NCI-H1105 (cell line): ENCODE results near the gene NFATC2.
"Not testable (repeated sequence)": the region's sequence is repeated elsewhere in the genome, so short reads cannot be mapped to it uniquely, and the experiment has no call there.

Experiments used
- DNase-seq: peaks from one replicate; lab custom pipeline; 2025; lab: John Stamatoyannopoulos, UW

NFATC2 gene

DNA sequence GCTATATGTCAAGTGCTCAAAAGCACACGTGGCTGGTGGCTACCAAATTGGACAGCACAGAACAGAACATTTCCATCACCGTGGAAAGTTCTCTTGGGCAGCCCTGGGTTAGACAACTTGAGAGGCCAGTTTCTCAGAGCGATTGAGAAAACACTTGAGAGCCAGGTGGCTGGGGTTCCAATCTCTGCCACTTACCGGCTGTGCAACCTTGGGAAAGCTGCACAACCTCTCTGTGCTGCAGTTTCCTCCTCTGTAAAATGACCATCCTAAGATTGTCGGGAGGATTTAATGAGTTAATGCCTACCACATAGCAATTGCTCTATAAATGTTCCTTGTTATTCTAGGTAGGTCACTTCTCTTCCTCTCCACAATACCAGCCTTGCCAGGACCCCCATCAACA is 25.1 kb upstream of the NFATC2 start:
- no peak for DNase-seq

DNA sequence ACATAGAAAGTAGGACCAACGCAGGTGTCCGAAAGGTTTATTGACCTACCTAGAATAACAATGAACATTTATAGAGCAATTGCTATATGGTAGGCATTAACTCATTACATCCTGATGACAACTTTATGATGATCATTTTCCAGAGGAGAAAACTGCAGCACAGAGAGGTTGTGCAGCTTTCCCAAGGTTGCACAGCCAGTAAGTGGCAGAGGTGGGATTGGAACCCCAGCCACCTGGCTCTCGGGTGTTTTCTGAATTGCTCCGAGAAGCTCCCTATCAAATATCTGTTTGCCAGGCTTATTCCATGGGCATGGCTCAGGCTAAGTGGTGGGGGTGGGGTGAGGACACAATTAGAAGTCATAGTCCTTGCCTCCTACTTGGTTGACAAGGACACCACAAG is 24.1 kb upstream of the NFATC2 start:
- no peak for DNase-seq

DNA sequence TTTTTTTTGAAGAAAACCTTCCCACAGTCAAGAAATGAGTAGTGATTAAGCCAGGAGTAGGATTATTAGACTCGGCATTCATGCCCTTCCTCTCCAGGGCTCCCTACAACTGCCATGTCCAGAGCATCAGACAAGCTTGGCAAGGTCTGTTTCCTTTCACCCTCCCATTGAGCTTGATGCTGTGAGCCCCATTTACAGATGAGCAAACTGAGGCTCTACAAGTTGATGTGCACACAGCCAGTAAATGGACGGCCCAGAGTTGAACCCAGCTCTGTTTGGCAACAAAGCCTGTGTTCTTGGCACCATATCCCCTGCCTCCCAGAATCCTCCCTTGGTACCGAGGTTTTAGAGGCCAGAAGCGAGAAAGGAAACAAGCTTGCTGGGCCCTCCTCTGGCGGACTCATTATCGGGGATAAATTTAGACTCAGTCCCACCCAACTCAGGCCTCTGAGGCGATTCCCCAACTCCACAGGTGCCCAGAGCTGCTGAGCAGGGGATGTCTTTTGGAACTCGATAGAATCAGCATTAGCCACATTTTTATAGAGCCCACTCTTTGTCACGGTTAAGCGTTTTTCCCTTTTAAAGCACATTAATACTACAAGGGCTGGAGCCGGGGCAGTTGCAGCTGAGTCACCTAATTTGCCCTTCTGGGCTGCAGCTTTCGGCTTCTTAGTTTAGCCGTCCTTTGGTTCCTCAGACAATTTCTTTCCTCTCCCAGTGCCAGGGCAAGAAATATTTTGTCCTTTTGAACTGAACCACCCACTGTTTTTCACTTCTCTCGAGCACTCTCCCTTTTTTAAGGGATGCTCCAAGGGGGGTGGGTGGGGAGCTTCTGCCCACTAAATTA is 23.0 kb upstream of the NFATC2 start:
- no peak for DNase-seq

DNA sequence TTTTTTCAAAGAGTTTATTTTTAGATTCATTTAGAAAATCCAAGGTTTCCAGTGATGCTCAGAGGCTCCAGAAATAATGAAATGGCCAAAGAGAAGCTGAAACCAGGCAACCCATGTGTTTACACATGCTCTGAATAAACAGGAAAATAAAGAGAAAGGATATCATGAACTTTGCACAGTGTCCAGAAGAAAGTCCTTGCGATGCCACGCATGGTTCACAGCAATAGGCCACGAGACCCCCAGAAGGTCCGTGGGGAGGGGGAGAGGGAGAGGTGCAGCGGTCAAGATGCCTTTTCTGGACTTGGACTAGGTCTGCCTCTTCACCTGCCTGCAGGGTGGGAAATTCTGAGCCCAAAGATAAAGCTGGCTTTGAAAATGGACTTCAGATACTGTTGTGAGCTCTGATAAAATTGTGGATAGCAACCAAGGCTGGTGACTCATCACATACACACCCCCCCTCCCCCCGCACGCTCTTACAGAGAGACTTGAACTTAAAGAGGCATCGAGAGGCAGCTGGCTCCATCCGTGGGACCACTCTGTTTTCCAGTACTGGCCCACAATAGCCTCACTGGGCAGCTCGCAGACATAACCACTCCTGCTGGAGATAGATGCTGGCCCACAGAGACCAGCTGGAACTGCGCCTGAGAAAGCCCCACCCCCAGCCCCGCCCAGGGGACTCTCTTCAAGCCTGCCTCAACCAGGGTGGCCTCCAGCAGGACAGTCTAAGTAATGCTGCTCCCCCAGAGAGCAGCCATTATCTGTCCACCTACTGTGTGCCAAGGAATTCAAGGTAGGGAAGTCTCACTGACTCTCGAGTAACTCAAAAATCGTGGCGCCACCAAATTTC is 21.2 kb upstream of the NFATC2 start:
- DNase-seq: no peak

DNA sequence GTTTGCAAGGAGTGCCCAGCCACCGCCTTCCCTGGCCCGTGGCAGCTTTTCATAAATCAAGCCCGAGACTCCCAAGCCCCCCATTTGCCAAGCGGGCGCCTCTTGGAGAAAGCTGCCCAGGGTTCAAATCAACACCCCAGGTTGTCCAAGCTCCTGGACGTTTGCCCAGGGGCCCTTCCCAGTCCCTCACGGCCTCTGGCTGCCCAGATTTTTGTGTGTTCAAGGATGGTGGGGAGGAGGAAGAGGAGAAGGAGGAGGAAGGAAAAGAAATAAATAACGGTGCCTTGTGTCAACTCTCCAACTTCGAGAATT is 20.6 kb upstream of the NFATC2 start:
- no peak for DNase-seq

DNA sequence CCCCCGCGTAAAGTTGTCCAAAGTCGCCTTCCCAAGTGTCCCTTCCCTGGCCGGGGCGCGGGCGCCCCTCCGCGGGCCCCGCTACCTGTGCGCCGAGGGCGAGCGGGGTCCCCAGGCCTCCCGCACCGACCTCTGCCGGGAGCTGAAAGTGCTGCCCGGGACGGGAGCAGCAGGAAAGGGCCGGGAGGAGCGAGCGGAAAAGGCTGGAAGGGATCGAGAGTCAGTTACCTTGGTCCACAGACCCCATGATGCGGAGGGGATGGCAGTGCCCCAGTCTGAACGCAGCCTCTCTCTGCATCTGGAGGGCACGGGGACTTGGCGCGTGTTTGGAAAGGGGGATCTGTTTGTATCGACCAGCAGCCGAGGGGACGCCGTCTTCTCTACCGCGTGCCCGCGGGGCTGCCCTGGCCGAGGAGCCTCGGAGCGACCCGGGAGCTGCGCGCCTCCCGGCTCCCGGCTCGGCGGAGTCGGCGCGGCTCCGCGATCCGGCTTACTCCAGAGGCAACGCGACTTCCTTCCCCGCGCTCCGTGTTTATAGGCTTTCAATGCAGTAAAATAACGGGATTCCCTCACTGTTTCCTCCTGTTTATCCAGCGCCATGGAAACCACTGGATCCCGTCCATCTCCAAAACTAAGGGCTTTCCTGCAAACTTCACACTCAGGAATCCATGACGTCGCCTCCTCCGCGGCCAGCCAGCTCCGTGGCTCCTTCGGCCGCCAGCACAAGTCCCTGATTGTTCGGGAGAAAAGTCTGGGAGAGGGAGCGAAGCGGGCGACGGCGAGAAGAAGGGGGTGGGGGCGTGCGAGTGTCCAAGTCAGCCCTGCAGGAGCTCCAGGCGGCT is 20.0 kb upstream of the NFATC2 start:
- DNase-seq: peak; percentile 52

DNA sequence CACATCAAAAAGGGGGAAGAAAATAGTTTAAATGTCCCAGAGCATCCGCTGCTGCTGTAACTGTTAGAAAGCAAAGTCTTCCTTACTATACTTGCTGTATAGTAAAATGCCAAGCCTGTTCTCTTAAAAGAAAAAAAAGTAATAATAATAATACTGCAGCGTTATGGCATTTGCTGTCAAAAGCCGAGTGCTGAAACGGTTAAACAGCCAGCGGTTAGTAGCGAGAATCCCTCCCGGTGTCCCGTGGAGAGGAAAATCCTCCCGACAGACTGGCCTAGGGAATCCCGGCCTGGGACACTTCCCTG is 19.5 kb upstream of the NFATC2 start:
- DNase-seq: no peak

DNA sequence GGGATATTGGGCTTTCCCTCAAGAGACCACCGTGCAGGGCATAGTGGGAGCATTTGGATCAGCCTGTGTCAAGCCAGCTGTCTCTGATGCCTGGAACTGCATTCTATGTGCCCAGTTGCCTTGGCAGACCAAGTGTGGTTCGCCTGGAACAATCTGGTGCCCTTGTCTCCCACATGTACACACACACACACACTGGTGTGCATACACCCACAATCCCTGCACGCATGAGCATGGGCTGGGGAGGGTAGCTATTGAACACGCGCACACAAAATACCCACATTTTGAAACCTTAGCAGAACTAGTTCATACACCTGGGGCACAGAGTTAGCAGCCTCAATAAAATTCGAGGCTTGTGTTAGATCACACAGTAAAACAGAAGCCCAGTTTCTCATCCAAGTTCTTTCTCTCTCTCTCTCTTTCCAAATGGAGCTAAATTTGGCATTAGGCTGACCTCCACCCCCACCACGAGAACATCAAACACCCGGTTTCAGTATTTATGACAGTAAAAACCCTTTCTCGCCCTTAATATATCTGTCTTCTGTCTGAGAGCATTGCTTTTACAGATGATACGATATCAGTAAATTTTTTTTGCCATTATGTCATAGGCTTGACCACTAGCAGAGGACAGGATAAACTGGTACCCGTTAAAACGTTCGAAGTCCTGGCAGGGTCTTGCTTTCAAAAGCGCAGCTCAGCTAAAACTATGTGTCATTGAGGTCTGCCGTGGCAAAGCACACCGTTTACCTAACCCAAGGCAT is 18.2 kb upstream of the NFATC2 start:
- DNase-seq: no peak

DNA sequence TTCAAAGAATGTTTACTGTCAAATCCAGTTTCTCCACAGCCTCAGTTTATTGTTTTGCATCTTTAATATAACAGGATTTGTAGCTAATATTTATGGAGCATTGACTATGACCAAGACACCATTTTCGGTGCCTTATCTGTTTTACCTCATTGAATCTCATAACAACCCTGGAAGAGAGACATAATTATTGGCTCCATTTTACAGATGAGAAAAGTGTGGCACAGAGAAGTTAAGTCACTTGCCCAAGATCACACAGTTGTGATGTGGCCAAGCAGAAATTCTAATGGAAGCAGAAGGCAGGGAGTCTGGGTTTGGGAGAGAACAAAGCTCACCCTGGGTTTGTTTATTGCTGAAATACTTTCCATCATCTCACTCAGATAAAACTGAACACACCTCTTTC is 17.5 kb upstream of the NFATC2 start:
- no peak for DNase-seq

DNA sequence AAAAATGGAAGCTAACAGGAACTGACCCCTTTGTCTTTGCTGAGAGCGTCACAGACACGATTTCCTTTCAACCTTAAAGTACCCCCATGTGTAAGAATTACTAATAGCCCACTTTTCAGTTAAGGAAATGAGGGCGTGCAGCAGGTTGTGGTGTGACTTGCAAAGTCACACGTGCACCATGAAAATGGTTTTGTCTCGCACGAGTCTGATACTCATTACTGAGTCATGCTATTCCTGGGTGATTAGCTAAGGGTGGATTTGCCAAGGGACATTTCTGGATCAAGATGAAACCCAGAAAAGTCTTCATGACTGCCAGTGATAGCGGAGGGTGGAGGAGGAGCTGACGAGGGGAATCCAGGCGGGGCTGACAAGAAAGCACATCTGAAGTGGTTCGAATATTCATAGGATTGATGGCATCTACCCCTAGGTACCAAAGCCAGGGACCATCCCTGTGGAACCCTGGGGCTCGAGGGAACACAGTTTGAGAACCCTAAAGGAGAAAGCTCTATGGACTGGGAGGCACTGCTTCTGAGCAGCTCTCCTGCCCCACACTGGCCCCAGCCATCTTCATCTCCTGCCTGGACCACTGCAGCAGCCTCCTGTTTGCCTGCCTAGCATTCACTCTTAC is 12.1 kb upstream of the NFATC2 start:
- DNase-seq: no peak

DNA sequence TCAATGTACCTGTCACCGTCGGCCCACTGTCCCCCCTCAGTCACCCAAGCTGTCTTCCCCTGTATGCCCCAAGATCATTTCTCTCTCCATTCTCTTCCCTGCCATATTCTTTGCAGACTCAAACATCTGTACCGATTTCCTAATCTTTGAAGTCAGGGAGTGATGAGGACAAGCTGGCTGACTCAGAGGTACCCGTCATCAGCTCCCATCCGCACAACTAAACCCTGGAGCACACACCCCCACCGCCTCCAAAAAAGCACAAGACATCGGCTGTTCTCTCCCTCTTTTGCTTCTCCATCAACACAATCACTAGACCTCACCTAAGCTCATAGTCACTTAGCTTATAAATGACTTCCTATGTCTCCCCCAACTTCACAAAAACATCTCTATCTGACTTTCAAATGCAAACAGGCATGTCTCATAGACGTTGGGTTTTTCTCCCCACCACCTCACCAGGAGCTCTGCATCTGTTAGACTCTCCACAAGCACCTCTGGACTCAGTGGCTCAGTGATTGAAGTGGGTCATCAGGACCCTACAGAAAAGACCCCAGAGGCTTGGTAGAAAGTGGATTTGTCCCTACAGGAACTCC is 11.5 kb upstream of the NFATC2 start:
- no peak for DNase-seq

DNA sequence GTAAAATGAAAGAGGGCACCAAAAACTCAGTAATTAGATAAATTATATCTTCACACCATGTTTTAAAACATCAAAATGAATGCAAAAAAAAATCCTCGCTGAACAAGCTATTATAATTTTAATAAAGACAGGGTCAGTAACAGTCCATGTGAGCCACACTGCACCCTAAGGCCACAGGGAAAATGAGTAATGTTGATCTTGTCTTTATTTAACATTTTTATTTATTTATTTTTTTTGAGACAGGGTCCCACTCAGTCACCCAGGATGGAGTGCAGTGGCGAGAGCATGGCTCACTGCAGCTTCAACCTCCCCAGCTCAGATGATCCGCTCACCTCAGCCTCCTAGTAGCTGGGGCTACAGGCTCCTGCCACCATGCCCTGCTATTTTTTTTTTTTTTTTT is 8.7 kb upstream of the NFATC2 start:
- no peak for DNase-seq

DNA sequence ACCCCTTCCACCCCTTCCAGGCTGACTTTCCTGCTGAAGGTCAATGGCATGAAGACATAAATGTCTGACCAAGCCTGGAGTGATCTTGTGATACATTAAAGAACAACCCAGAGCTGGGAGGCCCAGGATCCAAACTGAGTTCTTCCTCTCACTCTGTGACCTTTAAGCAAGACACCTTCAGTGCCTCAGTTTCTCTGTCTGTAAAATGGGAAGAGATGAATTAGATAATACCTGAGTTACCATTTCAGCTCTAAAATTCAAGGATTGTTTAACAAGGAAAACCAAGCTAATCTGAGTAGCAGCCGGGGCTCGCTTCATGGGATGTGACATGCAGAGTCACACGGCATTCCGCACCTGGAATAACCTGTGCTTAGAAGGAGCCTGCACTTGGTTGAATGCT is 7.0 kb upstream of the NFATC2 start:
- no peak for DNase-seq

DNA sequence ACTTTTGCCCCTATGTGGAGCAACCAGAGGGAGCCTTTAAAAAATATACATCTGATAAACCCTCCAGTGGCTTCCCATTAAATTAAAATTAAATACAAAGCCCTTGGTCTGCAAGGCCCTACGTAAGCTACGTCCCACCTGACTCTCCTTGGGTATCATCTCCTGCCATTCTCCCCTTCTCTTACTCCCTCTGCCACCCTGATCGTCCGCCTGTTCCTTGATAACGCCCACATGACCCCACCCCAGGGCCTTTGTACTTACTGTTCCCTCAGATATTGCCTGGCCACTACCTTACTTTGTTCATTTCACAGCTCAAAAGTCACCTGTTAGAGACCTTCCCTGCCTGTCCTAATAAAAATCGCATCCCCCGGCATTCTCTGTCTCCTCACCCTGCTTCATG is 5.4 kb upstream of the NFATC2 start:
- no peak for DNase-seq

DNA sequence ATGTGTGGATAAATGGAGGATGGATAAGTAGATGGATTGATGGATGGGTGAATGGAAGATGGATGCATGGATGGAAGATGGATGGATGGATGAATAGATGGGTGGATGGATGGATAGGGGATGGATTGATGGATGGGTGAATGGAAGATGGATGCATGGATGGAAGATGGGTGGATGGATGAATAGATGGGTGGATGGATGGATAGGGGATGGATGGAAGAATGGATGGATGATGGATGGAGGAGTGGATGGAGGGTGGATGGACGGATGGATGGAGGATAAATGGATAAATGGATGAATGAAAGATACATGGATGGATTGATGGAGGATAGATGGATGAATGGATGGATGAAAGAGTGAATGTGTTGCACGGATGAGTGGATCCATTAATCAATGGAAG is 3.0 kb upstream of the NFATC2 start:
- no peak for DNase-seq

DNA sequence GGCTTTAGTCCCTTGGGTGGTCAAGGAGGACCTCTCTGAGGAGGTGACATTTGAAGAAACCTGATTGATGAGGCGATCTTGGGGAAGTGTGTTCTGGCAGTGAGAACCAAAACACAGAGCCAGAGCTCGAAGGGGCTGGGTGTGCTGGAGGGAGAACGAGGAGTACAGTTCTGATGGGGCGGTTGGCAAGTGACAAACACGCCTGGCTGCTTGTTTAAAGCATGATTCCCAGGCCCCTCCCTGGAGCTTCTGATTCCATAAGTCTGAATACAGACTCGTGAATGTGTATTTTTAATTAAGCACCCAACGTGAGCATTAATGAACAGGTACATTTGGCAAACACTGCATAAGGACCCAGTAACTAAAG is 886 bp upstream of the NFATC2 start:
- DNase-seq: no peak

DNA sequence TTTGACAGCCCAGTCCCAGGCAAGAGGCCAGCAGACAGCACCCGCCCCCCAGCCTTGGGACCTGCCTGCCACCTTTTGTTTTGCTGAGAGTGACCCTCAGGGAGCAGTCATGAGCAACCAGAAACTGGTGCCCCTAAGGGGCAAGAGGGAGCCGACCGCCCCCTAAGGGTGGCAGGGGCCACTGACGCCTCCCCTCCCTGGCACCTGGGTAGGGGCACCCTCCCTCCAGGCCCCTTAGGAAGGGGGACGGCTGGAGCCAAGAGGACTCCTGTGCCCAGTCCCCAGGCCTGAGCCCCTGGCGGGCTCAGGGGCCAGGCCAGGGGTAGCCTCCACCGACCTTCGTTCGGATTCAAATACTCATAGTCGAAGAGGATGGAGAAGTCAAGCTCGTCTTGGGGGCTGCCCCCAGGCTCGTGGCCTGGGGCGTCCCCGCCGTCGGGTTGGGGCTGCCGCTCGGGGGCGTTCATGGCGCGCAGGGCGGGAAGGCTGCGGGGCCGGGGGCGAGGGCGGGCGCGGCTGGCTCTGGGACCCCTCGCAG is 417 bp downstream of the NFATC2 start:
- no peak for DNase-seq

DNA sequence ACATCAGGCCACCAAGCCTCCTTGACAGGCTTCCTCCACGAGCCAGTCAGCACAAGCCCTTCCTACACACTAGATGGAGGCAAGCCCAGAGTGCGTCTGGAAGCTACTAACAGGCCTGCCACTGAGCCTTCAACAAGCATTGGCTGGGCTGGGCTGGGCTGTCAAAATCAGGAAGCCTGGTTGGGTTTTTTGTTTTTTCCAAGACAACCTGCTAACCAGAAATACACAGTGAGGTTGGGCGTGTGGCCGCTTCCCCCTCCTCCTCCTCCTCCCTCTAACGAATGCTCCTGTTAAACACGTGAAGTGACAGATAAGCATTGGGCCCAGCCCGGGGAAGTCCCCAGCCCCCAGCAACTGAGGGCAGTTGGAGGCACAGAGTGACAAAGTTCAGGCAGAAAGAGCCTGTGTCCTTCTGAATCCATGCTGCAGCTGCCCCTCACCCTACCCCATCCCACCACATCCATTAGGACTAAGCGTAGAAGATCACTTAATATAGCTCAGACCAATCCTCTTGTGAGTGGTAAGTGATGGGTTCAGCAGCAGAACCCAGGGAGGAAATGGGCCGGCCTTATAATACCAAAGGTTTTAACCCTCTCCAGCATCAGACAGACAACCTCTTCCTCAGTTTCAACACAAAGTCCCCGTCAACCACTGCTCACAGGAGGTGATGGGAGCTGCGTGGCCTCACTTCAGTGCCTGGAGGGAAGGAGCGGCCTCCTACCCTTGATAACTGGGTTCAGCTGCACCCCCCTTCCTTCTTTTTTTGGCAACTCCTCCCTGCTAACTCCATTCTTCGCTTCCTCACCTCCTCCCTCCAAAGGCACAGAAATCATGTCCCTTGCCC is 1.1 kb downstream of the NFATC2 start:
- DNase-seq: peak; percentile 37

DNA sequence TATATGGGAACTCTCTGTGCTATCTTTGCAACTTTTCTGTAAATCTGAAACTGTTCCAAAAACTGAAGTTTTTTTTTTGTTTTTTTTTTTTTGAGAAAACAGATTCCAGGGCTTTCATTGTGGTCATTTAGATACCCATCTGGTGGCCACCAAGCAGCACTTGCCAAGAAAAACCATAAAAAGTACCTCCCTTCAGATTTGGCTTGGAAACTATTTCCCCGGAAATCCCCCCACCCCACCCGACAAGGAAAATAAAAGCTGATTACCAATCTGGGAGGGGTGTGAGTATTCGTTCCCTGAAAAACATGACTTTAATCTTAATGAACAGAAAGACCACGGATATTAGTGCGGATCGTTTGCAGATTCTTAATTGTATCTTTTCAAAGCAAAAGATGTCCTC is 1.9 kb downstream of the NFATC2 start:
- no peak for DNase-seq

DNA sequence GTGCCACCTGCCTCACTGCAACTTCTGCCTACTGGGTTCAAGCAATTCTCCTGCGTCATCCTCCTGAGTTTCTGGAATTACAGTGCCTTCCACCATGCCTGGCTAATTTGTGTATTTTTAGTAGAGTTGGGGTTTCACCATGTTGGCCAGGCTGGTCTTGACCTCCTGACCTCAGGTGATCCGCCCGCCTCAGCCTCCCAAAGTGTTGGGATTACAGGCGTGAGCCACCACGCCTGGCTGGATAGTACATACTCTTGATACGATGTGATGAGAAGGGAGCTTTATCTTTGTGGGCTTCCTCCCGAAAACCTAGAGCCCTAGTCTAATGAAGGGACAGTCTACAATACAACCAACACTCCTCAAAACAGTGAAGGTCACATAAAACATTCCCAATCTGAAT is 2.4 kb downstream of the NFATC2 start:
- not testable (repeated sequence) for DNase-seq
